MCF 10A (cell line): ENCODE data around the gene USP38. TPM values are rescaled to one million over a fixed set of nuclear protein-coding genes. Genes with fewer than 3 reads are reported as not detected.

ENCODE experiments used
- BruUV-seq: library from RNA; stranded (reverse); fragments of 400-500 nt; replicated peaks from 2 replicates; lab custom pipeline; 2021; lab: Mats Ljungman, UMichigan
- CTCF ChIA-PET: fragments of 300-600 bp; sonication (Branson Sonifier 250); formaldehyde crosslinking; extraction: SDS; loops from one replicate; lab custom pipeline; 2021; ENCODE audit warnings: antibody characterized with exemption, inconsistent platforms; lab: Yijun Ruan, JAX
- POLR2A ChIA-PET: fragments of 300-600, 350-650 bp; sonication (Branson Sonifier 250); formaldehyde crosslinking; extraction: SDS; loops from one replicate; lab custom pipeline; 2020; ENCODE audit warnings: antibody characterized with exemption, inconsistent platforms; lab: Yijun Ruan, JAX
- DNase-seq: peaks from one replicate; pipeline ENCODE4 v3.0.0-alpha.2; 2018; ENCODE audit not compliant: unreplicated experiment
- H3K27ac Mint-ChIP-seq: one replicate; pipeline ENCODE4 v1.8.0; 2022; ENCODE audit warnings: mild to moderate bottlenecking, low read depth, mixed read lengths; ENCODE audit not compliant: unreplicated experiment
- H3K27me3 Mint-ChIP-seq: one replicate; pipeline ENCODE4 v1.8.0; 2022; ENCODE audit warnings: mixed read lengths; ENCODE audit not compliant: insufficient read depth, unreplicated experiment
- H3K36me3 Mint-ChIP-seq: one replicate; pipeline ENCODE4 v1.8.0; 2022; ENCODE audit warnings: mild to moderate bottlenecking, moderate library complexity, mixed read lengths; ENCODE audit not compliant: insufficient read depth, unreplicated experiment
- H3K4me1 Mint-ChIP-seq: one replicate; pipeline ENCODE4 v1.8.0; 2022; ENCODE audit warnings: mixed read lengths; ENCODE audit not compliant: insufficient read depth, unreplicated experiment
- H3K4me3 Mint-ChIP-seq: one replicate; pipeline ENCODE4 v1.8.0; 2022; ENCODE audit warnings: mild to moderate bottlenecking, moderate library complexity, mixed read lengths; ENCODE audit not compliant: unreplicated experiment
- H3K9me3 Mint-ChIP-seq: one replicate; pipeline ENCODE4 v1.8.0; 2022; ENCODE audit warnings: mixed read lengths; ENCODE audit not compliant: unreplicated experiment
- intact Hi-C: fragments of 100-400 bp; cut with micrococcal nuclease; formaldehyde crosslinking; loops from 2 replicates; pipeline ENCODE4 v1.14.1; 2022
- total RNA-seq: library from RNA; stranded (reverse); gene quantifications from 2 replicates; pipeline ENCODE4 v1.2.3, GENCODE V29; 2022
- TF ChIP-seq, protein P1 (sequence below): fragments of 200-600 bp; IDR thresholded peaks from one replicate; pipeline ENCODE4 v1.8.0; 2022; ENCODE audit warnings: antibody characterized with exemption, mild to moderate bottlenecking; ENCODE audit not compliant: unreplicated experiment

Gene USP38
- total RNA-seq, 1 experiment from 2014 or later, result 19.4 TPM

DNA sequence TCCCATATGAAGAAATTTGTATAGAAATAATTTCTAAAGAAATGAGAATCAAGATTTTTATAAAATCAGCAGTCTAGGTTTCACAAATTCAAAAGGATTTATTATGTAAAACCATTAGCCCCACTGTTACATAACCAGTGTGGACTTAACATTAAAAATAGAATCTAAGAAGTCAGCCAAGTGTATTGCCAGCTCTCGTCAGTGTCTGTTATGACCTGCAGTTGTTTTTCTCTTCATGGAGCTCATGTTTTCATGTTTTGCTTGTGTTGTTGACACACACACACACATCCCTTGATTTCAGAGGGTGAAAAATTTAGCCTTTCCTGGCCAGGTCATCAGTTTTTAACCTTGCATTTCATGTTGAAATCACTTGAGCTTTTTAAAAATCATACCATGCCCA, 39.5 kb downstream of the USP38 start:
- no peak overlapping the region for H3K27ac Mint-ChIP-seq
- BruUV-seq, result no TSS peak
- H3K9me3 Mint-ChIP-seq, result no peaks in the 10 kb centered on the region
- H3K4me3 Mint-ChIP-seq, result no peak overlapping the region
- H3K36me3 Mint-ChIP-seq, result peaks cover 26% of the 10 kb centered on the region
- ChIA-PET CTCF (interaction anchor here (0.6 to 1.6 kb wide), 6 partner anchors 11 to 200 kb away, joined by 3 to 5 read pairs (median 3); no protein-coding TSS in a partner anchor), POLR2A (interaction anchor here (1.0 to 2.2 kb wide), 4 partner anchors 13 to 113 kb away, joined by 3 to 9 read pairs (median 4); partner anchors contain the start of gene GAB1)
- TF ChIP-seq, protein P1, sequence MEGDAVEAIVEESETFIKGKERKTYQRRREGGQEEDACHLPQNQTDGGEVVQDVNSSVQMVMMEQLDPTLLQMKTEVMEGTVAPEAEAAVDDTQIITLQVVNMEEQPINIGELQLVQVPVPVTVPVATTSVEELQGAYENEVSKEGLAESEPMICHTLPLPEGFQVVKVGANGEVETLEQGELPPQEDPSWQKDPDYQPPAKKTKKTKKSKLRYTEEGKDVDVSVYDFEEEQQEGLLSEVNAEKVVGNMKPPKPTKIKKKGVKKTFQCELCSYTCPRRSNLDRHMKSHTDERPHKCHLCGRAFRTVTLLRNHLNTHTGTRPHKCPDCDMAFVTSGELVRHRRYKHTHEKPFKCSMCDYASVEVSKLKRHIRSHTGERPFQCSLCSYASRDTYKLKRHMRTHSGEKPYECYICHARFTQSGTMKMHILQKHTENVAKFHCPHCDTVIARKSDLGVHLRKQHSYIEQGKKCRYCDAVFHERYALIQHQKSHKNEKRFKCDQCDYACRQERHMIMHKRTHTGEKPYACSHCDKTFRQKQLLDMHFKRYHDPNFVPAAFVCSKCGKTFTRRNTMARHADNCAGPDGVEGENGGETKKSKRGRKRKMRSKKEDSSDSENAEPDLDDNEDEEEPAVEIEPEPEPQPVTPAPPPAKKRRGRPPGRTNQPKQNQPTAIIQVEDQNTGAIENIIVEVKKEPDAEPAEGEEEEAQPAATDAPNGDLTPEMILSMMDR, result no peak
- intact Hi-C loops, result no loop called here
- no peaks in the 10 kb centered on the region for H3K4me1 Mint-ChIP-seq
- no peak for DNase-seq
- H3K27me3 Mint-ChIP-seq, result no peaks in the 10 kb centered on the region

DNA sequence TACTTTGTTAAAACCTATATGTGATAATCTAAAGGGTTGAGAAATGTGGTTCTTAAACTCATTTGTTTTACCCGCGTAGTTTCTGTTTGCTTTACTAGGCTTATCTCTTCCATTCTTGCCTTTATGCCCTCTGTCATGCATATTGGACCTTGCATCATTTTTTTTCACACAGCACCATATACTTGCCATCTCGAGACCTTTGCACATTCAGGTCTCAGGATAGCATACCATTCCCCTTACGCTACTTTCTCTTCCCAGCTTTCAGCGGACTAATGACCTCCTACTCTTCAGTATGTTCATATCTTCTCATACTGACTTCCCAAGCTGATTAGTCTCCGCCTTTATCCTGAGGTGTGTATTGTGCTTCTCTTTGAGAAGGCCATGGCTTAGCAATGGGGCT, 40.5 kb downstream of the USP38 start:
- H3K9me3 Mint-ChIP-seq, result no peaks in the 10 kb centered on the region
- BruUV-seq, result no TSS peak
- H3K36me3 Mint-ChIP-seq, result peaks cover 23% of the 10 kb centered on the region
- no peak overlapping the region for H3K4me3 Mint-ChIP-seq
- H3K27me3 Mint-ChIP-seq, result no peaks in the 10 kb centered on the region
- no peak for DNase-seq
- intact Hi-C loops, result no loop called here
- TF ChIP-seq, protein P1, result no peak
- POLR2A ChIA-PET, result interaction anchor here (1.2 kb wide), 1 partner anchor 14 kb away, joined by 3 read pairs; no protein-coding TSS in a partner anchor
- CTCF ChIA-PET, result no interaction called here
- no peak overlapping the region for H3K27ac Mint-ChIP-seq
- no peaks in the 10 kb centered on the region for H3K4me1 Mint-ChIP-seq

DNA sequence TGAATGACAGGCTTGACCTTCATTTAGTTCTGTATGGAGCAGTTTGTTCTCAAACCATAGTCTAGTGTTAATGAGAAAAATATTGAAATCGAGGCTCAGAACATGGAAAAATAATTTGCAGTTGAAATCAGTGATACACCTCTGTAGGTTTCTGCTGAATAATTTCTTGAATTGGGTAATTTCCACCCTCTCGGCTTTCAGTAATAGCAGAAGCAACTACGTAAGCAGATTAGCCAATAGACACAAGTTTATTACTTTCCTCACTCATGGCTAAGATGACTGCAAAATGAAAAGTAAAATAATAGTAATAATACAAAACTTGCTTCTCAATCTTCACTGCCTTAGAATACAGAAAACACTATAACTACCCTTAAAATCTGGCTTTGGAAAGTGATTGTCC, 46.0 kb downstream of the USP38 start:
- no peaks in the 10 kb centered on the region for H3K36me3 Mint-ChIP-seq
- POLR2A ChIA-PET, result no interaction called here

DNA sequence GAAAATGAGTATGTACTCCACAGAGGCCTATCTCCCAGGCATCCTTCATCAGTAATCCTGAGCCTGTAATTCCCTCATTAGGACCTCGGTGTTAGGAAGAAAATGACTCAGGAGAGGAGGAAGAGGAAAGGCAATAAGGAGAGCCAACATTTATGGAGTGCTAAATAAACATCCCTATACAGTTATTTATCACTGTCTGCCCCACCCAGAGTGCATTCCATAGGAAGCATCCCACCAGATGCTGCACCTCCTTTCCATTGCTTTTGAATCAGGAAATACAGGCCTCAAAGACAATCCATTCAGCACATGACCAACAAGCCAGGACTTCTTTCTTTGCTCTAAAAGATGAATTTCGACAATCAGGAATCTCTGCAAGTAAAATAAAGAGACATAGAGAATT, 47.6 kb downstream of the USP38 start:
- intact Hi-C loops, result no loop called here
- Mint-ChIP-seq H3K4me3 (no peak overlapping the region), H3K36me3 (no peaks in the 10 kb centered on the region), H3K27me3 (no peaks in the 10 kb centered on the region), H3K4me1 (peaks cover 4% of the 10 kb centered on the region), H3K27ac (no peak overlapping the region), H3K9me3 (no peaks in the 10 kb centered on the region)
- BruUV-seq, result no TSS peak
- TF ChIP-seq, protein P1, result no peak
- DNase-seq, result no peak
- POLR2A ChIA-PET, result no interaction called here
- CTCF ChIA-PET, result interaction anchor here (1.0 kb wide), 1 partner anchor 143 kb away, joined by 3 read pairs; no protein-coding TSS in a partner anchor

More for the DNA sequence above, 46.0 kb downstream of the USP38 start:
- Mint-ChIP-seq H3K4me1 (peaks cover 4% of the 10 kb centered on the region), H3K4me3 (no peak overlapping the region), H3K9me3 (no peaks in the 10 kb centered on the region), H3K27me3 (no peaks in the 10 kb centered on the region), H3K27ac (no peak overlapping the region)
- TF ChIP-seq, protein P1, result no peak
- CTCF ChIA-PET, result interaction anchor here (1.1 kb wide), 1 partner anchor 11 kb away, joined by 3 read pairs; no protein-coding TSS in a partner anchor
- no peak for DNase-seq
- intact Hi-C loops, result no loop called here
- BruUV-seq, result no TSS peak
